ENCODE results near the gene ACP3.
A peak's percentile ranks its signal among the peaks of the same experiment; 100 is the strongest.
"Not testable (repeated sequence)": the region's sequence is repeated elsewhere in the genome, so short reads cannot be mapped to it uniquely, and the experiment has no call there.

The ACP3 gene

GRCh38 chr3:132368962-132369361, 51.8 kb downstream of the ACP3 start:
- no peak for DNase-seq

GRCh38 chr3:132376945-132377354, 59.7 kb downstream of the ACP3 start:
- not testable (repeated sequence) for DNase-seq

- no peak for DNase-seq
These were observed 61.0 kb downstream of the ACP3 start for GRCh38 chr3:132378048-132378762.

- peak; percentile 64 for DNase-seq
These were observed 61.6 kb downstream of the ACP3 start for GRCh38 chr3:132378846-132379245.

- DNase-seq: no peak
These were observed 63.7 kb downstream of the ACP3 start for GRCh38 chr3:132380920-132381319.

GRCh38 chr3:132381348-132381944, 64.2 kb downstream of the ACP3 start:
- no peak for DNase-seq

- DNase-seq: no peak
These were observed 65.1 kb downstream of the ACP3 start for GRCh38 chr3:132382267-132382666.

GRCh38 chr3:132382688-132383194, 65.5 kb downstream of the ACP3 start:
- no peak for DNase-seq

- no peak for DNase-seq
These were observed 69.1 kb downstream of the ACP3 start for GRCh38 chr3:132386259-132386658.

- not testable (repeated sequence) for DNase-seq
These were observed 75.5 kb downstream of the ACP3 start for GRCh38 chr3:132392675-132393074.

- peak; percentile 9 for DNase-seq
These were observed 77.1 kb downstream of the ACP3 start for GRCh38 chr3:132394320-132394719.

GRCh38 chr3:132395126-132395525, 77.9 kb downstream of the ACP3 start:
- DNase-seq: no peak

GRCh38 chr3:132396255-132396654, 79.0 kb downstream of the ACP3 start:
- no peak for DNase-seq

- not testable (repeated sequence) for DNase-seq
These were observed 79.6 kb downstream of the ACP3 start for GRCh38 chr3:132396776-132397175.

GRCh38 chr3:132399054-132399929, 82.1 kb downstream of the ACP3 start:
- peak; percentile 44 for DNase-seq

GRCh38 chr3:132401255-132401654, 84.0 kb downstream of the ACP3 start:
- DNase-seq: no peak

GRCh38 chr3:132404276-132404675, 87.1 kb downstream of the ACP3 start:
- no peak for DNase-seq

- peak; percentile 64 for DNase-seq
These were observed 88.0 kb downstream of the ACP3 start for GRCh38 chr3:132405188-132405587.

GRCh38 chr3:132405609-132406299, 88.5 kb downstream of the ACP3 start:
- no peak for DNase-seq

GRCh38 chr3:132406587-132406986, 89.4 kb downstream of the ACP3 start:
- no peak for DNase-seq

- no peak for DNase-seq
These were observed 89.8 kb downstream of the ACP3 start for GRCh38 chr3:132407025-132407424.

All from NCI-H1092 treated with DMSO at 0.1 percent for 48 hours (cell line).